DMS 273 (cell line): ENCODE measurements around the gene DLK1.

Experiments used
- DNase-seq: peaks from one replicate; lab custom pipeline; 2025; ENCODE audit not compliant: unreplicated experiment; lab: John Stamatoyannopoulos, UW

Gene DLK1

GRCh38 chr14:100775831-100776591 lies 49.3 kb downstream of the DLK1 start:
- no peak for DNase-seq

GRCh38 chr14:100776681-100777365 lies 50.1 kb downstream of the DLK1 start:
- DNase-seq = no peak

- no peak for DNase-seq
These were observed 50.7 kb downstream of the DLK1 start for GRCh38 chr14:100777366-100777817.

GRCh38 chr14:100777818-100778525 lies 51.3 kb downstream of the DLK1 start:
- DNase-seq = peak; percentile 15

- no peak for DNase-seq
These were observed 51.8 kb downstream of the DLK1 start for GRCh38 chr14:100778526-100778882.

- no peak for DNase-seq
These were observed 52.4 kb downstream of the DLK1 start for GRCh38 chr14:100778951-100779690.

GRCh38 chr14:100779691-100780080 lies 53.0 kb downstream of the DLK1 start:
- DNase-seq = no peak

GRCh38 chr14:100780246-100780645 lies 53.6 kb downstream of the DLK1 start:
- DNase-seq = no peak

GRCh38 chr14:100780646-100781355 lies 54.1 kb downstream of the DLK1 start:
- no peak for DNase-seq

GRCh38 chr14:100781952-100782351 lies 55.3 kb downstream of the DLK1 start:
- no peak for DNase-seq

GRCh38 chr14:100782516-100783320 lies 56.0 kb downstream of the DLK1 start:
- DNase-seq = no peak

- no peak for DNase-seq
These were observed 57.1 kb downstream of the DLK1 start for GRCh38 chr14:100783630-100784370.

GRCh38 chr14:100784523-100785337 lies 58.0 kb downstream of the DLK1 start:
- DNase-seq = peak; percentile 10

- DNase-seq = no peak
These were observed 58.6 kb downstream of the DLK1 start for GRCh38 chr14:100785338-100785615.

- no peak for DNase-seq
These were observed 58.9 kb downstream of the DLK1 start for GRCh38 chr14:100785626-100786025.

GRCh38 chr14:100786131-100786530 lies 59.4 kb downstream of the DLK1 start:
- no peak for DNase-seq

- DNase-seq = no peak
These were observed 60.0 kb downstream of the DLK1 start for GRCh38 chr14:100786576-100787219.

- no peak for DNase-seq
These were observed 61.0 kb downstream of the DLK1 start for GRCh38 chr14:100787659-100788058.
